Pancreas (tissue), 10 donors: ENCODE measurements around the gene MORN5. TPM values are rescaled to one million over a fixed set of nuclear protein-coding genes. Genes with fewer than 3 reads are reported as not detected.

Experiments used
- ATAC-seq, 4 donors: fragments of 200-7000 bp; cut with Tn5 transposase; one replicate each; pipeline versions ENCODE4 v1.8.0 to v1.9.1; 2020; ENCODE audit warnings: mild to moderate bottlenecking in 4 of 4, moderate library complexity in 4 of 4
- DNase-seq, 6 donors: peaks; one replicate each; pipeline ENCODE4 v3.0.0-alpha.2; 2020
- FAIRE-seq: peaks from 2 replicates; lab custom pipeline; 2012; peaks lifted over from hg19 to GRCh38; lab: Jason Lieb, UNC
- H3K27ac ChIP-seq, 4 donors: fragments of 200-600 bp; sonication (generic); 1 replicate in 3 of 4; 2 replicates in 1 of 4; pipeline versions ENCODE4 v1.5.0 to v1.8.0; 2020
- H3K27me3 ChIP-seq, 4 donors: fragments of 200-600 bp; one replicate each; pipeline ENCODE4 v1.8.0; 2021
- H3K36me3 ChIP-seq, 3 donors: fragments of 200-600 bp; sonication (generic) in 1 of 3; one replicate each; pipeline versions ENCODE4 v1.5.0 to v1.8.0; 2020 to 2021
- H3K4me1 ChIP-seq, 3 donors: fragments of 200-600 bp; one replicate each; pipeline ENCODE4 v1.8.0; 2021
- H3K4me3 ChIP-seq, 4 donors: fragments of 200-600 bp; sonication (generic) in 2 of 4; one replicate each; pipeline versions ENCODE4 v1.5.0 to v1.8.0; 2020 to 2021
- H3K9me3 ChIP-seq, 4 donors: fragments of 200-600 bp; one replicate each; pipeline ENCODE4 v1.8.0; 2021
- WGBS, 2 donors: extraction: QIAGEN DNeasy Blood & Tissue Kit; methylation state at CpG; one replicate each; pipeline ENCODE4 v1.1.7; 2013; 5-methylcytosine and 5-hydroxymethylcytosine counted together
- intact Hi-C, 3 donors: fragments of 100-400 bp; cut with DNase I; formaldehyde crosslinking; loops; one replicate each; pipeline versions ENCODE4 v1.11.1 to v1.14.2; 2022
- polyA plus RNA-seq, 2 donors: library from polyadenylated mRNA; stranded (reverse); fragments of 200-250 nt; gene quantifications; one replicate each; pipeline ENCODE4 v1.2.3, GENCODE V29; 2013
- total RNA-seq, 6 donors: library from RNA; stranded (reverse); fragmentation: NEBNext Ultra II Directional in 4 of 6; extraction: Animal tissue kit (Norgen Biotek cat#: 25700) in 4 of 6; gene quantifications; one replicate each; pipeline versions ENCODE4 v1.2.1 to v1.2.4, GENCODE V29; 2021 to 2023
- TF ChIP-seq, protein P1 (sequence below), 4 donors: fragments of 200-600 bp; sonication (generic) in 3 of 4; IDR thresholded peaks; one replicate each; pipeline versions ENCODE4 v1.5.0 to v1.8.0; 2021; ENCODE audit warnings: antibody characterized with exemption in 4 of 4
- donor health status: healthy with polysubstance abuse.
- donor health status: DM: no; HTN: no; CAD: no; lungs with moderate emphysema.
- donor health status: DM: no; HTN: no; CAD: no.
- donor health status: control.
- donor health status: control.
- donor health status: Bipolar disorder and iron deficiency.
- donor health status: DM: yes; HTN: yes; CAD: no.
- donor health status: DM: no; HTN: no; CAD: no.
- donor health status: DM: no; HTN: no; CAD: no.
- donor health status: DM: yes; HTN: yes; CAD: no.

MORN5 gene
- total and polyA plus RNA-seq, 8 donors = 0.45 to 0.79 (median 0.71) TPM; not detected in 5

DNA sequence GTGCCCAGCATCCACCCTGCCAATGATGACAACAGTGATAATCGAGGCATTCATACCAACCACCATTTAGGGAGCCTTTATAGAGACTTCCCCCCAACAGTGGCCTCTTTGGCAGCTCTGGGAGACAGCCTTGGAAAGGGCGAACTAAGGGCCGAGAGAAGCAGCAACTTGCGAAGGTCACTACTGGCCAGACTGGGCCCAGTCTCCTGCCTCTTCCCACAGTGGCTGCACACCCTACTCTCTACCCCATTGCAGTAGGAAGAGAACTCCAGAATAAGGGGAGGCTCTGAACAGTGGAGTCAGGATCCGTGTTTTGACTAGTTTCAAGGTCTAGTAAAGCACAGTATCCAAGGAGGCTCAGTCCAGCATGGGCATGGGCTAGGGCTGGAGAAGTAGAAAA, 63.7 kb downstream of the MORN5 start:
- WGBS, 2 donors = 67 to 77% methylated on average over 5 of the region's 5 CpGs
- FAIRE-seq = no peak

DNA sequence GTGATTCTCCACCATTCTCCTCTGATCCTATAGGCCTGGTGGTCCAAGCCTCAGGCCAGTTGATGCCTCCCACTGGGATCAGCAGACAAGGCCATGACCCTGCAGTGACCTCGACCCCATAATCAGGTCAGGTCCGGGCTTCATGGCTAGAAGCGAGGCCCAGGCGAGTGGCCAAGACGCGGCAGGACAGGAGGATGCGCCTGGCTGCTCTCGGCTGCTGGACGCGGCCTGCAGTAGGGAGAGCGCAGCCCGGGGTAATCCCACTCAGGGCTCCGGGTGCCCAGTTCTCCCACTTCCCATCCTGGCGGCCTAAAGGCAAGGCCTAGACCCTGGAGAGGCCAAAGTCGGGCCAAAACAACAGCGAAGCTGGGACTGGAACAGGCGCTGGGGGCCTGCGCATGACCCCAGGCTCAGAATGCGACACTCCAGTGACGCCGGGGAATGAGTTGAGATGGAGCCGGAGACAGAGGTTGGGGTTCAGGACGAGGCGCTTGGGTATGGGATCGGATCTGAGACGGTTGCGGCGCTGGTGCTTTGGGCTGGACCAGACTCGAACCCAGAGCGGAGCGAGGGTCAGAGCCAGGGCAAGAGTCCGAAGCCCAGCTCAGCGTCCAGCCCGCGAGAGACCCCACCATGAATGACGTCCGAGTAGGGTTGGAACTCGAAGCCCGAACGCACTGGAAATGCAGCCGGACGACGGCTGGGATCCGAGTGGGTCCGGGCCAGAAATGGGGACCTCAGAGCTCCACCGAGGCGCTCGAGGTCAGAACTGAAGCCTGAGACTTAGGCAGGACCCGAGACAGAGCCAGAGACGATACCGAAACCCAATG, 65.8 kb downstream of the MORN5 start:
- Histone ChIP-seq H3K9me3 (no peaks in the 10 kb centered on the region), H3K36me3 (no peaks in the 10 kb centered on the region), H3K27me3 (peaks cover 0 to 53% (median 20%) of the 10 kb centered on the region in 4 donors), H3K4me1 (peaks cover 0 to 9% (median 0%) of the 10 kb centered on the region in 3 donors), H3K4me3 (peak overlapping the region in 1 of 4 donors; percentile 31), H3K27ac (no peak overlapping the region)
- no peak for FAIRE-seq
- WGBS, 2 donors = 25 to 29% methylated on average over 51 of the region's 51 CpGs
- DNase-seq = no peak
- intact Hi-C loops = no loop called here
- TF ChIP-seq, protein P1, sequence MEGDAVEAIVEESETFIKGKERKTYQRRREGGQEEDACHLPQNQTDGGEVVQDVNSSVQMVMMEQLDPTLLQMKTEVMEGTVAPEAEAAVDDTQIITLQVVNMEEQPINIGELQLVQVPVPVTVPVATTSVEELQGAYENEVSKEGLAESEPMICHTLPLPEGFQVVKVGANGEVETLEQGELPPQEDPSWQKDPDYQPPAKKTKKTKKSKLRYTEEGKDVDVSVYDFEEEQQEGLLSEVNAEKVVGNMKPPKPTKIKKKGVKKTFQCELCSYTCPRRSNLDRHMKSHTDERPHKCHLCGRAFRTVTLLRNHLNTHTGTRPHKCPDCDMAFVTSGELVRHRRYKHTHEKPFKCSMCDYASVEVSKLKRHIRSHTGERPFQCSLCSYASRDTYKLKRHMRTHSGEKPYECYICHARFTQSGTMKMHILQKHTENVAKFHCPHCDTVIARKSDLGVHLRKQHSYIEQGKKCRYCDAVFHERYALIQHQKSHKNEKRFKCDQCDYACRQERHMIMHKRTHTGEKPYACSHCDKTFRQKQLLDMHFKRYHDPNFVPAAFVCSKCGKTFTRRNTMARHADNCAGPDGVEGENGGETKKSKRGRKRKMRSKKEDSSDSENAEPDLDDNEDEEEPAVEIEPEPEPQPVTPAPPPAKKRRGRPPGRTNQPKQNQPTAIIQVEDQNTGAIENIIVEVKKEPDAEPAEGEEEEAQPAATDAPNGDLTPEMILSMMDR (IDR thresholded peaks at IDR 0.05) = no peak
- no peak for ATAC-seq

More for the DNA sequence above, 63.7 kb downstream of the MORN5 start:
- TF ChIP-seq, protein P1 (IDR thresholded peaks at IDR 0.05) = no peak
- peaks cover 0 to 66% (median 24%) of the 10 kb centered on the region in 4 donors for H3K27me3 ChIP-seq
- no peaks in the 10 kb centered on the region for H3K36me3 ChIP-seq
- H3K9me3 ChIP-seq = no peaks in the 10 kb centered on the region
- DNase-seq (no peak), ATAC-seq (no peak)
- H3K27ac ChIP-seq = no peak overlapping the region
- peaks cover 0 to 19% (median 6%) of the 10 kb centered on the region in 3 donors for H3K4me1 ChIP-seq
- intact Hi-C loops = no loop called here
- H3K4me3 ChIP-seq = no peak overlapping the region

DNA sequence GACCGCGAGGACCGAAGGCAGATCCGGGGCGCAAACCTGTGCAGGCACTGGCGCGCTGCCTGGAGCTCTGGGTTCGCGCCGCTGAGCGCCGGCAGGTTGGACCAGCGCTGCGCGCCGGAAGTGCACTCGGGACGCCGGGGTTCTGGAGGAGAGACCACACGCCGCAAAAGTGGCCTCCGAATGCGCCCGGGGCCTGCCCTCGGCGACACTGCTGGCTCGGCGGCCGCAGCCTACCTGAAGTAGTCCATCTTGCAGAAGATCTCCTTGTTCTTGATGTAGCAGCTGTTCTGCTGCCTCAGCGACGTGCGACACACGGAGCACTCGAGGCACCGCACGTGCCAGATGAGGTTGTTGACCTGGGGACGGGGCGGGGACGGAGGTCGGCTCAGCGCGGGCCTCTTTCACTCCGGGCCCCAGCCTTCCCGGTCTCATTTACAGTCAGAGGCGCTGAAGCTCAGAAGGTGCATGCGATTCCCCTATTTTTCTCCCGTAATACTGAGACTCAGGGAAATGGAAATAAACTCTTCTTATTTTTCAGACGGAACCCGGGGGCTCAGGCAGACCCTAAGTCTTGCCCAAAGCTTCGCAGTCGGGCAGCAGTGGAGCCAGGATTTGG, 66.5 kb downstream of the MORN5 start:
- peak in 2 of 4 donors; percentile 18 to 22 for ATAC-seq

DNA sequence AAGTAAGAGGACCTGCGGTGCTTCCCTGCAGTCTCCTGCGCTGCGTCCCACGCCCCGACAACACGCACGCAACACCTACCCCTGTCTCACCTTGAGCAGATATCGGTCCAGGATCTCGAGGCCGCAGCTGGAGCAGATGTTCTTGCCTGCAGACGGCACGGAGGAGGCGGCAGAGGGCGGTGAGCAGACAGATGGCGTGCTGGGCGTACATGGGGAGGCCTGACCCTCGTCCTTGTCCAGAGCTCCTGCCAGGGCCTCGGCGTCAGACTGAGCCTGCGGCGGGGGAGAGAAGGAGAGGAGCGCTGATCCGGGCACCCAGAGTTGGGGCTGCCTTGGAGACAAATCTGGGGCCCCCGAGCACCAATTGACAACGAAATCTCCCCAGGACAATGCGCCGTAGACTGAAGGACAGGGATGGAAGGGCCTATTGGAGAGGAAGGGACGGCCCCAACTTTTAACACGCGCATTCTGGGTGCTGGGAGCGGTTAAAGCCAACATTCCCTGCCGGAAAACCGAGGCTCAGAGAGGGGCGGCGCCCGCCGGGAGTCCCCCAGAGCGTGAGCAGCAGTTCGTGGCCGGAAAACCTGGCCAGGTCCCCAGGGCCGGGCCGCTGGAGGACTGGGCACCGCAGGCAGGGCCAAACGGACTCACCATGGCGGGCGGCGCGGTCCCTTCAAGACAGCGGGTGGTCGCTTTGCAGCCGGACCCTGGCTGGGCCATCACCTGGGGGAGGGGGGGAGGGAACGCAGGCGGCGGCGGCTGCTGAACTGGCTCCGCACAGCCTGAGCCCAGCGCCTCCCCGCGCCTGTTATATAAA, 67.3 kb downstream of the MORN5 start:
- H3K4me1 ChIP-seq = peaks cover 0 to 9% (median 0%) of the 10 kb centered on the region in 3 donors
- H3K4me3 ChIP-seq = peak overlapping the region in 1 of 4 donors; percentile 41
- H3K27me3 ChIP-seq = peaks cover 0 to 40% (median 16%) of the 10 kb centered on the region in 4 donors
- TF ChIP-seq, protein P1 (IDR thresholded peaks at IDR 0.05) = no peak
- H3K27ac ChIP-seq = no peak overlapping the region
- H3K9me3 ChIP-seq = no peaks in the 10 kb centered on the region
- 9 to 12% methylated on average over 55 to 59 of the region's 59 CpGs for WGBS, 2 donors
- intact Hi-C loops = no loop called here
- ATAC-seq (peak in 1 of 4 donors; percentile 25), DNase-seq (peak in 1 of 6 donors; percentile 75), FAIRE-seq (no peak)
- no peaks in the 10 kb centered on the region for H3K36me3 ChIP-seq

More for the DNA sequence above, 66.5 kb downstream of the MORN5 start:
- H3K9me3 ChIP-seq = no peaks in the 10 kb centered on the region
- 7 to 10% methylated on average over 51 of the region's 51 CpGs for WGBS, 2 donors
- FAIRE-seq (no peak), DNase-seq (no peak)
- H3K4me3 ChIP-seq = peak overlapping the region in 1 of 4 donors; percentile 31
- H3K27me3 ChIP-seq = peaks cover 0 to 45% (median 18%) of the 10 kb centered on the region in 4 donors
- TF ChIP-seq, protein P1 (IDR thresholded peaks at IDR 0.05) = no peak
- H3K4me1 ChIP-seq = peaks cover 0 to 9% (median 0%) of the 10 kb centered on the region in 3 donors
- H3K27ac ChIP-seq = no peak overlapping the region
- intact Hi-C loops = no loop called here
- no peaks in the 10 kb centered on the region for H3K36me3 ChIP-seq
